ENCODE data around the gene GPHN.
"Not testable (repeated sequence)": the region's sequence is repeated elsewhere in the genome, so short reads cannot be mapped to it uniquely, and the experiment has no call there.

Gene GPHN

GRCh38 chr14:66804141-66804540 lies 296.2 kb downstream of the GPHN start:
- TF ChIP-seq CTCF (IDR thresholded peaks at IDR 0.05; ENCODE audit: insufficient read depth, low read depth, low read length, missing control alignments), result no peak
- DNase-seq (ENCODE audit: low read depth), result no peak
- H3K4me3 ChIP-seq (ENCODE audit: low read length), result no peak overlapping the region

- no peak overlapping the region for H3K4me3 ChIP-seq (ENCODE audit: low read length)
- no peak for DNase-seq (ENCODE audit: low read depth)
- no peak for TF ChIP-seq CTCF (IDR thresholded peaks at IDR 0.05; ENCODE audit: insufficient read depth, low read depth, low read length, missing control alignments)
Measured at GRCh38 chr14:66813636-66814035, 305.7 kb downstream of the GPHN start.

- no peak for DNase-seq (ENCODE audit: low read depth)
- TF ChIP-seq CTCF (IDR thresholded peaks at IDR 0.05; ENCODE audit: insufficient read depth, low read depth, low read length, missing control alignments), result no peak
- no peak overlapping the region for H3K4me3 ChIP-seq (ENCODE audit: low read length)
Measured at GRCh38 chr14:66815687-66816086, 307.7 kb downstream of the GPHN start.

- no peak for TF ChIP-seq CTCF (IDR thresholded peaks at IDR 0.05; ENCODE audit: insufficient read depth, low read depth, low read length, missing control alignments)
- DNase-seq (ENCODE audit: low read depth), result peak; percentile 6
- H3K4me3 ChIP-seq (ENCODE audit: low read length), result no peak overlapping the region
Measured at GRCh38 chr14:66824251-66824650, 316.3 kb downstream of the GPHN start.

GRCh38 chr14:66827182-66827581 lies 319.2 kb downstream of the GPHN start:
- no peak overlapping the region for H3K4me3 ChIP-seq (ENCODE audit: low read length)
- DNase-seq (ENCODE audit: low read depth), result no peak
- TF ChIP-seq CTCF (IDR thresholded peaks at IDR 0.05; ENCODE audit: insufficient read depth, low read depth, low read length, missing control alignments), result no peak

GRCh38 chr14:66831173-66831572 lies 323.2 kb downstream of the GPHN start:
- no peak for TF ChIP-seq CTCF (IDR thresholded peaks at IDR 0.05; ENCODE audit: insufficient read depth, low read depth, low read length, missing control alignments)
- DNase-seq (ENCODE audit: low read depth), result no peak
- H3K4me3 ChIP-seq (ENCODE audit: low read length), result no peak overlapping the region

GRCh38 chr14:66833816-66834215 lies 325.9 kb downstream of the GPHN start:
- no peak overlapping the region for H3K4me3 ChIP-seq (ENCODE audit: low read length)
- no peak for TF ChIP-seq CTCF (IDR thresholded peaks at IDR 0.05; ENCODE audit: insufficient read depth, low read depth, low read length, missing control alignments)
- no peak for DNase-seq (ENCODE audit: low read depth)

- not testable (repeated sequence) for H3K4me3 ChIP-seq (ENCODE audit: low read length); DNase-seq (ENCODE audit: low read depth)
Measured at GRCh38 chr14:66837436-66837835, 329.5 kb downstream of the GPHN start.

All from epithelial cell of esophagus (primary cell).